GM18868 (cell line): Measurements from ENCODE around the gene ARPC3.
"Not testable (repeated sequence)": the region's sequence is repeated elsewhere in the genome, so short reads cannot be mapped to it uniquely, and the experiment has no call there.

Source experiments
- ATAC-seq: cut with Tn5 transposase; IDR thresholded peaks from one replicate; pipeline ENCODE4 v1.9.1; 2021; ENCODE audit warnings: mild to moderate bottlenecking, moderate library complexity; ENCODE audit not compliant: unreplicated experiment

Gene ARPC3

GRCh38 chr12:110420644-110421043, 29.5 kb downstream of the ARPC3 start:
- ATAC-seq = not testable (repeated sequence)

DNA sequence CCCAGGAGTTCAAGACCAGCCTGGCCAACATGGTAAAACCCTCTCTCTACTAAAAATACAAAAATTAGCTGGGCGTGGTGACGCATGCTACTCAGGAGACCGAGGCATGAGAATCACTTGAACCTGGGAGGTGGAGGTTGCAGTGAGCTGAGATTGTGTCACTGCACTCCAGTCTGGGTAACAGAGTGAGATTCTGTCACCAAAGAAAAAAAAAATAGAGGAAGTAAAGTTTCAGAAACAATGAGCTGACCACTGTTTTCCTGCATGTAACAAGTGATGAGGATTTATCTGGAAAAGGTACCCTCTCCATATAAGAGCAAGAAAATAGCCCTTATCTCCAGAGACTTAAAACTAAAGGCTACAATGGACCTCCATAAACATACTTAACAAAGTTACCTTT, 33.0 kb downstream of the ARPC3 start:
- not testable (repeated sequence) for ATAC-seq

DNA sequence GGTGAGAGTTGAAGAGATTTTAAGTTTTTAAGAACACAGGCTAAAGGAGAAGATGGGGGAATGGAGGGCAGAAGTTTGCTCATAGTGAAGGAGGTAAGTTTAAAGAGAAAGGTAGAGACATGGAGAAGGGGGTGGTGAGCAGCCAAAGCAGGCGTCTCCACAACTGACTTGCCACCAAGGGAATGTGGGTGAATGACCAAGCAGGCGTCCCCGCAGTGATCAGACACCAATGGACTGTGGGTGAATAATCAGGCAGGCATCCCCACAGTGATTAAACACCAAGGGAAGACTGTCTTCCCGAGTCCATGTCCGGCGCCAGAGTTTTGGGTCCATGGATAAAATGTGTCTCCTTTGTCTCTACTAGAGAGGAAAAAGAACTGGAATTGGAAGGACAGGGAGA, 40.1 kb downstream of the ARPC3 start:
- not testable (repeated sequence) for ATAC-seq

DNA sequence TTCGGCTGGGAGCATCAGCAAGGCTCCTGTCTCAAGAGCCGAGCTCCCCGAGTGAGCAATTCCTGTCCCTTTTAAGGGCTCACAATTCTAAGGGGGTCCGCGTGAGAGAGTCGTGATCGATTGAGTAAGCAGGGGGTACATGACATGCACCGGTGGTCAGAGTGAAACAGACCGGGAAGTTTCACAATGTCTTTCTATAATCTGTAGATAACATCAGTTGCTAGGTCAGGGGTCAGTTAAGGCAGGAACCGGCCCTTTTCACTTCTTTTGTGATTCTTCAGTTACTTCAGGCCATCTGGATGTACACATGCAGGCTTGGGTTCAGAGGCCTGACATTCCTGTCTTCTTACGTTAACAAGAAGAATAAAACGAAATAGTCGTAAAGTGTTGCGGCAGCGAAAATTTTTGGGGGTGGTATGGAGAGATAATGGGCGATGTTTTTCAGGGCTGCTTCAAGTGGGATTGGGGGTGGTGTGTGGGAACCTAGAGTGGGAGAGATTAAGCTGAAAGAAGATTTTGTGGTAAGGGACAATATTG, 44.9 kb downstream of the ARPC3 start:
- ATAC-seq = not testable (repeated sequence)

DNA sequence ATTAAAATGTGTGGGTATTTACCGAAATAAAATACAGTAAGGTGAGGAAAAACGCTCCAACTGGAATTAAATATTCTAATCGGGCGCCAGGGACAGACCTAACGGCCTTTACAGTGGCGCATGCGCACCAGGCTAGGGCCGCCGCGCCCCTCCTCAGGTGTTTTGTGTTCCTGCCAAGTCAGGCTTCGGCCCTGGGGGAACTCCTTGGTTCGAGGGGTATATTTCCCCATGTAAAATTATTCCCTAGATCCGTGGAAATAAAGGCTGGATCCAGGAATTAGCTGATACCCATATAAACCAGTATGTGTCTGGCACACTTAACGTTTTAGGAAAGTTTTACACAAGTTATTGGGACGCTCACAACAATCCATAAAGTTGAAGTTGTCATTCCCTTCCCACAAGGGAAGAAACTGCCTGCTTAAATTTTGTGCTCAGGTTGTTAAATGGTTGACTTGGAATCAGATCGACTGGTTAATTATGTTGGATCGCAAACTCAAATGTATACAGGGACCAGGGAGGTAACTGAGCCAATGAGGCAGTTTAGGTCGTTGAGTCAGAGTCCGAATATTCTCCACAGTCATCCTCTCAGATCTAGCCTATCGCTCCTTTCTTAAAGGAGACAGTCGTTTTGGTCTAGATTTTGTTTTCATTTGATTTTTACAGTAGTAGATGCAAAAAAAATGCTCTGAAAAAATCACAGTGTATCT, 46.0 kb downstream of the ARPC3 start:
- no peak for ATAC-seq

GRCh38 chr12:110403146-110403975, 46.8 kb downstream of the ARPC3 start, which contains the start of gene ANAPC7:
TSS of gene ANAPC7 (minus strand) at chr12:110403708. CDS start at chr12:110403627, 81 bp downstream.
- peak; percentile 64 for ATAC-seq
